HepG2 (cell line): ENCODE data around the gene AIP. TPM values are rescaled to one million over a fixed set of nuclear protein-coding genes. Genes with fewer than 3 reads are reported as not detected.
A peak's percentile ranks its signal among the peaks of the same experiment; 100 is the strongest.

Experiments
- HHEX ChIP-seq: IDR thresholded peaks from 2 replicates; pipeline ENCODE4 v1.6.1; 2016; ENCODE audit warnings: control low read depth
- JUNB ChIP-seq: sonication (generic); formaldehyde crosslinking; IDR thresholded peaks from 2 replicates; pipeline ENCODE4 v1.8.0; 2022; ENCODE audit warnings: missing genetic modification reagents, mild to moderate bottlenecking, borderline replicate concordance
- MZF1 ChIP-seq: sonication (generic); formaldehyde crosslinking; IDR thresholded peaks from 2 replicates; pipeline ENCODE4 v1.8.1; 2023; ENCODE audit warnings: mild to moderate bottlenecking, missing genetic modification reagents, borderline replicate concordance
- NBN ChIP-seq: fragments of 450-650 bp; conservative IDR thresholded peaks from 2 replicates; pipeline ENCODE4 v1.6.1; 2017
- RAD21 ChIP-seq: fragments of 450-650 bp; formaldehyde crosslinking; IDR thresholded peaks from 2 replicates; pipeline ENCODE4 v1.5.0; 2020; ENCODE audit warnings: mild to moderate bottlenecking
- RELA ChIP-seq: sonication (generic); formaldehyde crosslinking; IDR thresholded peaks from 2 replicates; pipeline ENCODE4 v1.4.0; 2020; ENCODE audit warnings: missing genetic modification reagents
- SALL2 ChIP-seq: sonication (generic); formaldehyde crosslinking; IDR thresholded peaks from 2 replicates; pipeline ENCODE4 v1.8.1; 2023; ENCODE audit warnings: mild to moderate bottlenecking, missing genetic modification reagents, inconsistent platforms
- SIN3A ChIP-seq: IDR thresholded peaks from 2 replicates; pipeline ENCODE4 v1.6.1; 2011; ENCODE audit warnings: low read depth, mild to moderate bottlenecking, control low read depth, low read length, borderline replicate concordance
- ZBTB14 ChIP-seq: sonication (generic); formaldehyde crosslinking; IDR thresholded peaks from 2 replicates; pipeline ENCODE4 v1.4.0; 2020; ENCODE audit warnings: missing genetic modification reagents
- ZBTB37 ChIP-seq: sonication (generic); formaldehyde crosslinking; IDR thresholded peaks from 2 replicates; pipeline ENCODE4 v1.4.0; 2020; ENCODE audit warnings: mild to moderate bottlenecking, missing genetic modification reagents
- ZFP36L2 ChIP-seq: sonication (generic); formaldehyde crosslinking; IDR thresholded peaks from 2 replicates; pipeline ENCODE4 v1.4.0; 2020; ENCODE audit warnings: missing genetic modification reagents
- ZNF329 ChIP-seq: sonication (generic); formaldehyde crosslinking; IDR thresholded peaks from 2 replicates; pipeline ENCODE4 v1.9.0; 2021; ENCODE audit warnings: low read depth, mild to moderate bottlenecking, missing genetic modification reagents
- ZNF792 ChIP-seq: IDR thresholded peaks from 2 replicates; pipeline ENCODE4 v1.6.1; 2016
- polyA plus RNA-seq, 8 experiments: library from polyadenylated mRNA; depleted of rRNA in 3 of 8; stranded (reverse) in 7 of 8; unstranded in 1 of 8; fragments of >200 nt; fragmentation: Illumina TruSeq in 4 of 8; extraction: Trizol in 4 of 8; gene quantifications; 2 replicates each; pipeline versions ENCODE4 v1.2.1 to v1.2.3, GENCODE V29; 2011 to 2016; ENCODE audit warnings: low read depth in 4 of 8, missing spikeins in 1 of 8, mixed read lengths in 1 of 8; ENCODE audit not compliant: insufficient read depth in 1 of 8
- total RNA-seq, 5 experiments: library from RNA; depleted of rRNA; stranded (reverse); fragments of >200 nt; fragmentation: Illumina TruSeq; extraction: Trizol; gene quantifications; 2 replicates each; pipeline ENCODE4 v1.2.3, GENCODE V29; 2016; ENCODE audit warnings: low read depth in 1 of 5

The AIP gene
- total and polyA plus RNA-seq, 2 of the 13 experiments (the other 11 are each of a cell fraction or from before 2014, with no cell fraction given) = 51.8 to 110 TPM

- TF ChIP-seq JUNB (no peak), ZBTB14 (CRISPR knock-in tag) (0 out of 2 replicates have a peak, but pooled peaks have one; percentile 5), NBN (no peak), SIN3A (no peak), SALL2 (no peak), MZF1 (CRISPR knock-in tag) (0 out of 2 replicates have a peak, but pooled peaks have one; percentile 14), ZNF792 (no peak), HHEX (CRISPR knock-in tag) (no peak), RAD21 (CRISPR knock-in tag) (no peak), ZFP36L2 (CRISPR knock-in tag) (no peak), ZBTB37 (no peak), RELA (CRISPR knock-in tag) (no peak), ZNF329 (CRISPR knock-in tag) (no peak)
- TF ChIP-seq, all 625 proteins: peak for 25
These were observed 24.5 kb downstream of the AIP start (continued) for GRCh38 chr11:67507242-67507863.
